Ishikawa (cell line): ENCODE measurements around the gene RGL3.

ENCODE experiments used
- CEBPB ChIP-seq: IDR thresholded peaks from 2 replicates; pipeline ENCODE4 v1.6.1; 2012
- CREB1 ChIP-seq: IDR thresholded peaks from 2 replicates; pipeline ENCODE4 v1.6.1; 2012; ENCODE audit warnings: low read depth
- EGR1 ChIP-seq: IDR thresholded peaks from 2 replicates; pipeline ENCODE4 v1.6.1; 2012
- EP300 ChIP-seq: IDR thresholded peaks from 2 replicates; pipeline ENCODE4 v1.6.1; 2012; ENCODE audit warnings: borderline replicate concordance
- FOXM1 ChIP-seq: IDR thresholded peaks from 2 replicates; pipeline ENCODE4 v1.6.1; 2012; ENCODE audit warnings: low read depth, borderline replicate concordance
- MAX ChIP-seq: IDR thresholded peaks from 2 replicates; pipeline ENCODE4 v1.6.1; 2012
- NFIC ChIP-seq: IDR thresholded peaks from 2 replicates; pipeline ENCODE4 v1.6.1; 2012
- RAD21 ChIP-seq: IDR thresholded peaks from 2 replicates; pipeline ENCODE4 v1.6.1; 2012; ENCODE audit warnings: low read depth
- TAF1 ChIP-seq: IDR thresholded peaks from 2 replicates; pipeline ENCODE4 v1.6.1; 2012; ENCODE audit warnings: low read depth, mild to moderate bottlenecking
- TCF12 ChIP-seq: IDR thresholded peaks from 2 replicates; pipeline ENCODE4 v1.6.1; 2012; ENCODE audit warnings: low read depth
- TEAD4 ChIP-seq: IDR thresholded peaks from 2 replicates; pipeline ENCODE4 v1.6.1; 2012
- USF1 ChIP-seq: IDR thresholded peaks from 2 replicates; pipeline ENCODE4 v1.6.1; 2012
- YY1 ChIP-seq: IDR thresholded peaks from 2 replicates; pipeline ENCODE4 v1.6.1; 2012; ENCODE audit warnings: low read depth
- ZBTB7A ChIP-seq: IDR thresholded peaks from 2 replicates; pipeline ENCODE4 v1.6.1; 2012; ENCODE audit warnings: low read depth
- TF ChIP-seq, protein P1 (sequence below): IDR thresholded peaks from 2 replicates; pipeline ENCODE4 v1.6.1; 2012; ENCODE audit warnings: low read depth, mild to moderate bottlenecking

Gene RGL3, protein sequence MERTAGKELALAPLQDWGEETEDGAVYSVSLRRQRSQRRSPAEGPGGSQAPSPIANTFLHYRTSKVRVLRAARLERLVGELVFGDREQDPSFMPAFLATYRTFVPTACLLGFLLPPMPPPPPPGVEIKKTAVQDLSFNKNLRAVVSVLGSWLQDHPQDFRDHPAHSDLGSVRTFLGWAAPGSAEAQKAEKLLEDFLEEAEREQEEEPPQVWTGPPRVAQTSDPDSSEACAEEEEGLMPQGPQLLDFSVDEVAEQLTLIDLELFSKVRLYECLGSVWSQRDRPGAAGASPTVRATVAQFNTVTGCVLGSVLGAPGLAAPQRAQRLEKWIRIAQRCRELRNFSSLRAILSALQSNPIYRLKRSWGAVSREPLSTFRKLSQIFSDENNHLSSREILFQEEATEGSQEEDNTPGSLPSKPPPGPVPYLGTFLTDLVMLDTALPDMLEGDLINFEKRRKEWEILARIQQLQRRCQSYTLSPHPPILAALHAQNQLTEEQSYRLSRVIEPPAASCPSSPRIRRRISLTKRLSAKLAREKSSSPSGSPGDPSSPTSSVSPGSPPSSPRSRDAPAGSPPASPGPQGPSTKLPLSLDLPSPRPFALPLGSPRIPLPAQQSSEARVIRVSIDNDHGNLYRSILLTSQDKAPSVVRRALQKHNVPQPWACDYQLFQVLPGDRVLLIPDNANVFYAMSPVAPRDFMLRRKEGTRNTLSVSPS

DNA sequence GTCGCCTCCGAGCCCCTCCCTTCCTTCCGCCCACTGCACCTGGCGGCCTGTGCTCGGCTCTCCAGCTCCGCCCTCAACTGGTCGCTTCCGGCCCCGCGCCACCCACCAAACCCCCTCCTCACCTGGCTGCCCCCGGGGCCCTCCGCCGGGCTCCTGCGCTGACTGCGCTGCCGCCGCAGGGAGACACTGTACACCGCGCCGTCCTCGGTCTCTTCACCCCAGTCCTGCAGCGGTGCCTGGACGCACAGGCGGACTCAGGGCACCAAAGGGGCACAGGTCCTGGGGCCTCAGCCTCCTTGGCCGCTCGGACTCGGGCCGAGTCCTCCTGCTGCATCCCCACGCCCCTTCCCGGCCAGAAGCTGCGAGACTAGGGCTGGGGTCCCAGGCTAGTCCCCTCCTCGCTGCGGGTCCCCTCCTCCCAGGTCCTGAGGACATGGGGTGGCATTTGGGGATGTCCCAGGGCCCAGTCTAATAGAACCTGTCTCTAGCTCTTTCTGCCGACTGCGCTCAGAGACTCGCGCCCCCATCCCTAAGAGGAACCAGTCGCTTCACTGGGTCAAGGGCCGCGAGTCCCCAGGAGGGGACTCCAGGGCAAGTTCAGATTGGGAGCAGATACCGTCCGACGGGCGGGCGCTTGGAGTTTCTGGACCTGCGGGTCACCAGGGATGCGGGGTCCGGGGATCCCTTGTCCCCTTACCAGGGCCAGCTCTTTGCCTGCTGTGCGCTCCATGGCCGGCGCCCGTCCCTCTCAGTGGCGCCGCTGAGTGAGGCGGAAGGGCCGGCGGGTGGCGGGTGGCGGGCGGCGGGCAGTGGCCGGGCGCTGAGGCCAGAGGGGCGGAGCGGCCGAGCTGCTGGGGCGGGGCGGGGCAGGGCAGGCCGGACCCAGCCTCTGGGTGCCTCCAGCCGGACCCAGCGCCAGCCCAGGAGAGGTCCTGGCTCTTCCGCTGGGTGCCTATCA lies at the start of gene RGL3:
Gene RGL3 (minus strand): TSS at position 766 of the 958 bp plus-strand sequence. CDS start 36 bp downstream, at position 730.
- 0 out of 2 replicates have a peak, but pooled peaks have one; percentile 2 for TF ChIP-seq TAF1
- TF ChIP-seq USF1 = no peak
- 0 out of 2 replicates have a peak, but pooled peaks have one; percentile 29 for TF ChIP-seq YY1
- TF ChIP-seq EGR1 = no peak
- TF ChIP-seq TEAD4 = no peak
- TF ChIP-seq CREB1 = no peak
- peak; percentile 99 for TF ChIP-seq ZBTB7A
- TF ChIP-seq TCF12 = peak; percentile 24; the same call in 1 of the 2 replicates
- TF ChIP-seq RAD21 = no peak
- TF ChIP-seq, protein P1, sequence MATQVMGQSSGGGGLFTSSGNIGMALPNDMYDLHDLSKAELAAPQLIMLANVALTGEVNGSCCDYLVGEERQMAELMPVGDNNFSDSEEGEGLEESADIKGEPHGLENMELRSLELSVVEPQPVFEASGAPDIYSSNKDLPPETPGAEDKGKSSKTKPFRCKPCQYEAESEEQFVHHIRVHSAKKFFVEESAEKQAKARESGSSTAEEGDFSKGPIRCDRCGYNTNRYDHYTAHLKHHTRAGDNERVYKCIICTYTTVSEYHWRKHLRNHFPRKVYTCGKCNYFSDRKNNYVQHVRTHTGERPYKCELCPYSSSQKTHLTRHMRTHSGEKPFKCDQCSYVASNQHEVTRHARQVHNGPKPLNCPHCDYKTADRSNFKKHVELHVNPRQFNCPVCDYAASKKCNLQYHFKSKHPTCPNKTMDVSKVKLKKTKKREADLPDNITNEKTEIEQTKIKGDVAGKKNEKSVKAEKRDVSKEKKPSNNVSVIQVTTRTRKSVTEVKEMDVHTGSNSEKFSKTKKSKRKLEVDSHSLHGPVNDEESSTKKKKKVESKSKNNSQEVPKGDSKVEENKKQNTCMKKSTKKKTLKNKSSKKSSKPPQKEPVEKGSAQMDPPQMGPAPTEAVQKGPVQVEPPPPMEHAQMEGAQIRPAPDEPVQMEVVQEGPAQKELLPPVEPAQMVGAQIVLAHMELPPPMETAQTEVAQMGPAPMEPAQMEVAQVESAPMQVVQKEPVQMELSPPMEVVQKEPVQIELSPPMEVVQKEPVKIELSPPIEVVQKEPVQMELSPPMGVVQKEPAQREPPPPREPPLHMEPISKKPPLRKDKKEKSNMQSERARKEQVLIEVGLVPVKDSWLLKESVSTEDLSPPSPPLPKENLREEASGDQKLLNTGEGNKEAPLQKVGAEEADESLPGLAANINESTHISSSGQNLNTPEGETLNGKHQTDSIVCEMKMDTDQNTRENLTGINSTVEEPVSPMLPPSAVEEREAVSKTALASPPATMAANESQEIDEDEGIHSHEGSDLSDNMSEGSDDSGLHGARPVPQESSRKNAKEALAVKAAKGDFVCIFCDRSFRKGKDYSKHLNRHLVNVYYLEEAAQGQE = no peak
- no peak for TF ChIP-seq FOXM1
- TF ChIP-seq MAX = peak; percentile 32; the same call in 1 of the 2 replicates

GRCh38 chr19:11465600-11465999 lies 46.5 kb upstream of the RGL3 start:
- no peak for TF ChIP-seq TCF12
- TF ChIP-seq YY1 = no peak

- TF ChIP-seq YY1 (no peak), CEBPB (no peak), ZBTB7A (no peak), RAD21 (no peak), MAX (no peak), CREB1 (no peak), NFIC (no peak), TEAD4 (no peak), TCF12 (no peak), TAF1 (no peak), USF1 (no peak), FOXM1 (no peak), EP300 (no peak), EGR1 (no peak)
- TF ChIP-seq, protein P1 = no peak
Observed at GRCh38 chr19:11464333-11465265, 45.5 kb upstream of the RGL3 start.

DNA sequence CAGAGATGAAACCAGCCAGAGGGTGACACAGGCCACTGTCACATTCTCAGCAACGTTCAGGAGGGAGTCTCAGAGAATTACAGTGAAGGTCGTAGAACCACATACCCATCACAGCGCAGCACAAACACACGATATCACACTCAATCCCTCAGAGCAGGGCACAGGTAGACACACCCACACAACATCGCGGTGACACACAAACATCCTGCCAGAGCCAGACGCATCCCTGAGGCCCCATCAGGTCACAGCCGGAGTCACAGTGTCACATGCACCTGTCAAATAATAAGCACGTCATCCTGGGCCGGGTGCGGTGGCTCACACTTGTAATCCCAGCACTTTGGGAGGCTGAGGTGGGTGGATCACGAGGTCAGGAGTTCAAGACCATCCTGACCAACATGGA lies 44.3 kb upstream of the RGL3 start:
- TF ChIP-seq EP300 (no peak), EGR1 (no peak), FOXM1 (no peak), CEBPB (no peak), MAX (no peak), USF1 (no peak), YY1 (no peak), TAF1 (no peak)
- TF ChIP-seq, protein P1 = no peak
